Sciatic nerve (tissue), 2 donors: Measurements from ENCODE around the gene RAB11B. TPM values are rescaled to one million over a fixed set of nuclear protein-coding genes. Genes with fewer than 3 reads are reported as not detected.

Experiments used
- ATAC-seq: fragments of 200-7000 bp; cut with Tn5 transposase; one replicate; pipeline ENCODE4 v1.9.1; 2020; ENCODE audit warnings: mild to moderate bottlenecking, moderate library complexity
- DNase-seq: peaks from one replicate; pipeline ENCODE4 v3.0.0-alpha.2; 2020; ENCODE audit warnings: low spot score
- intact Hi-C: fragments of 100-400 bp; cut with DNase I; formaldehyde crosslinking; loops from one replicate; pipeline ENCODE4 v1.14.2; 2022
- microRNA-seq: library from miRNA; unstranded; fragments of <30 nt; microRNA quantifications from one replicate; pipeline ENCODE4 v1.2.0, GENCODE V29; 2020
- total RNA-seq: library from RNA; stranded (reverse); fragmentation: NEBNext Ultra II Directional; extraction: Animal tissue kit (Norgen Biotek cat#: 25700); gene quantifications from one replicate; pipeline ENCODE4 v1.2.1, GENCODE V29; 2021
- donor health status: DM: no; HTN: no; CAD: no.
- donor health status: DM: no; HTN: no; CAD: no.

The RAB11B gene
- total RNA-seq, 1 donor from 2014 or later: 91.6 TPM

GRCh38 chr19:8451377-8451776 is 61.2 kb downstream of the RAB11B start:
- ATAC-seq (no peak), DNase-seq (no peak)
- intact Hi-C loops: no loop called here

- intact Hi-C loops: no loop called here
- no peak for ATAC-seq
- DNase-seq: no peak
These were observed 61.7 kb downstream of the RAB11B start for GRCh38 chr19:8451885-8452284.

GRCh38 chr19:8452446-8453123 is 62.4 kb downstream of the RAB11B start:
- DNase-seq (peak; percentile 32), ATAC-seq (no peak)
- intact Hi-C loops: no loop called here

GRCh38 chr19:8453616-8454015 is 63.5 kb downstream of the RAB11B start:
- intact Hi-C loops: no loop called here
- DNase-seq (no peak), ATAC-seq (no peak)

Small RNA genes lying within 50 kb of the gene (microRNA-seq; reads per million reads assigned to microRNA genes)
- gene MIR4999: 7.2 reads per million, percentile 18 among the genes with 10 or more reads in this experiment

Other genes with a start within 250 kb of the RAB11B start
- 0.85 TPM for gene FBN3, start 240.8 kb upstream of the RAB11B start, total RNA-seq
- gene CERS4, start 181.0 kb upstream of the RAB11B start, total RNA-seq: 66.9 TPM
- 23.8 TPM for gene CD320, start 82.0 kb upstream of the RAB11B start, total RNA-seq
- gene NDUFA7, start 69.0 kb upstream of the RAB11B start, total RNA-seq: 24.7 TPM
- 893 TPM for gene RPS28, start 68.9 kb upstream of the RAB11B start, total RNA-seq
- gene KANK3, start 47.1 kb upstream of the RAB11B start, total RNA-seq: 28.2 TPM
- 9.2 TPM for gene ANGPTL4, start 26.2 kb upstream of the RAB11B start, total RNA-seq
- 44.7 TPM for gene MARCHF2, start 22.9 kb downstream of the RAB11B start, total RNA-seq
- 154 TPM for gene HNRNPM, start 54.6 kb downstream of the RAB11B start, total RNA-seq
- gene PRAM1, start 112.3 kb downstream of the RAB11B start, total RNA-seq: 8.8 TPM
- gene ZNF414, start 123.8 kb downstream of the RAB11B start, total RNA-seq: 22.2 TPM
- 60.9 TPM for gene MYO1F, start 187.1 kb downstream of the RAB11B start, total RNA-seq
- 60.1 TPM for gene ADAMTS10, start 220.4 kb downstream of the RAB11B start, total RNA-seq
- gene NFILZ, start 240.3 kb downstream of the RAB11B start, total RNA-seq: not detected